ENCODE measurements around the gene HERC4. TPM values are rescaled to one million over a fixed set of nuclear protein-coding genes. Genes with fewer than 3 reads are reported as not detected.
A peak's percentile ranks its signal among the peaks of the same experiment; 100 is the strongest.

HERC4 gene
- total RNA-seq, 2 donors from 2014 or later = 53.8 to 60.1 TPM

DNA sequence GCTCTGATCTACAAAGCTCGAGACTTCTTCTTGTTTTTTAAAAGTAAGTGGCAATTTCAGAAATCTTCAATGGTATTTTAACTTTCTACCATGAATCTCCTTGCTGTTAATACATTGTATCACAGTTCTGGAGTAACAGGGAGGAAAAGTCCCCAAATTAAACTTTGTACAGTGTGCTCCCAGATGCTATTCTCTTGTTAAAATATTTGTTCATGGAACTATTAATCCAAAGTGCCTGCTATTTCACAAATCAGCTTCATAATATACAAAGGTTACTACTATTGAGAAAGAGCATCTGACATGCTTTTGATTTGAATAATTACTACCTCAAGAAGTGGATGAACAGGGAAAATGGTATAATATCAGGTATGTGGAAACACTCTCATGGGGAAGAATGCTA, 154.0 kb downstream of the HERC4 start:
- Histone ChIP-seq H3K27ac (ENCODE audit: low read depth, low read length) (no peak overlapping the region), H3K36me3 (ENCODE audit: control insufficient read depth, insufficient read depth, low read length) (peaks cover 55% of the 10 kb centered on the region), H3K27me3 (ENCODE audit: control insufficient read depth, insufficient read depth, low read length, poor library complexity, severe bottlenecking) (no peaks in the 10 kb centered on the region), H3K4me1 (ENCODE audit: control insufficient read depth, insufficient read depth, low read length) (no peaks in the 10 kb centered on the region), H3K9me3 (ENCODE audit: control insufficient read depth, low read length) (no peaks in the 10 kb centered on the region), H3K4me3 (ENCODE audit: low read length) (no peak overlapping the region), H3K9ac (ENCODE audit: extremely low read depth, low read length, poor library complexity, severe bottlenecking) (no peak overlapping the region)
- peaks cover 23% of the 10 kb centered on the region for H3K36me3 Mint-ChIP-seq (ENCODE audit: low read depth)
- no peak overlapping the region for H3K4me3 Mint-ChIP-seq
- H3K27me3 Mint-ChIP-seq (ENCODE audit: insufficient read depth) = no peaks in the 10 kb centered on the region
- H3K9me3 Mint-ChIP-seq = no peaks in the 10 kb centered on the region
- no peaks in the 10 kb centered on the region for H3K4me1 Mint-ChIP-seq
- no peak for TF ChIP-seq CTCF (conservative IDR thresholded peaks at IDR 0.05)
- DNase-seq = no peak
- 83% methylated on average over 1 of the region's 1 CpG; no CpG with 5 or more reads in 1 of the 2 experiments for WGBS, 2 experiments (ENCODE audit: insufficient coverage in 1 of 2, insufficient read length in 1 of 2)
- H3K27ac Mint-ChIP-seq = no peak overlapping the region

GRCh38 chr10:67917679-67918078, 157.4 kb downstream of the HERC4 start:
- no peak overlapping the region for H3K4me3 Mint-ChIP-seq
- H3K36me3 Mint-ChIP-seq (ENCODE audit: low read depth) = peaks cover 45% of the 10 kb centered on the region

GRCh38 chr10:67917169-67917568, 157.9 kb downstream of the HERC4 start:
- Mint-ChIP-seq H3K36me3 (ENCODE audit: low read depth) (peaks cover 49% of the 10 kb centered on the region), H3K27ac (peak overlapping the region; percentile 4), H3K4me1 (no peaks in the 10 kb centered on the region), H3K9me3 (no peaks in the 10 kb centered on the region), H3K27me3 (ENCODE audit: insufficient read depth) (no peaks in the 10 kb centered on the region), H3K4me3 (no peak overlapping the region)
- TF ChIP-seq CTCF (conservative IDR thresholded peaks at IDR 0.05) = no peak
- Histone ChIP-seq H3K4me1 (ENCODE audit: control insufficient read depth, insufficient read depth, low read length) (no peaks in the 10 kb centered on the region), H3K27ac (ENCODE audit: low read depth, low read length) (no peak overlapping the region), H3K9me3 (ENCODE audit: control insufficient read depth, low read length) (no peaks in the 10 kb centered on the region), H3K27me3 (ENCODE audit: control insufficient read depth, insufficient read depth, low read length, poor library complexity, severe bottlenecking) (no peaks in the 10 kb centered on the region), H3K4me3 (ENCODE audit: low read length) (no peak overlapping the region), H3K9ac (ENCODE audit: extremely low read depth, low read length, poor library complexity, severe bottlenecking) (no peak overlapping the region), H3K36me3 (ENCODE audit: control insufficient read depth, insufficient read depth, low read length) (peaks cover 73% of the 10 kb centered on the region)
- DNase-seq = no peak
- WGBS, 2 experiments (ENCODE audit: insufficient coverage in 1 of 2, insufficient read length in 1 of 2) = 89 to 94% methylated on average over 2 of the region's 2 CpGs

More at GRCh38 chr10:67917679-67918078, 157.4 kb downstream of the HERC4 start:
- no peaks in the 10 kb centered on the region for H3K4me1 Mint-ChIP-seq
- H3K27ac ChIP-seq (ENCODE audit: low read depth, low read length) = no peak overlapping the region
- no peak for DNase-seq
- H3K36me3 ChIP-seq (ENCODE audit: control insufficient read depth, insufficient read depth, low read length) = peaks cover 72% of the 10 kb centered on the region
- no peak for TF ChIP-seq CTCF (conservative IDR thresholded peaks at IDR 0.05)
- WGBS, 2 experiments (ENCODE audit: insufficient coverage in 1 of 2, insufficient read length in 1 of 2) = 100% methylated on average over 1 of the region's 1 CpG; no CpG with 5 or more reads in 1 of the 2 experiments
- no peaks in the 10 kb centered on the region for H3K4me1 ChIP-seq (ENCODE audit: control insufficient read depth, insufficient read depth, low read length)
- no peaks in the 10 kb centered on the region for H3K9me3 ChIP-seq (ENCODE audit: control insufficient read depth, low read length)
- H3K9ac ChIP-seq (ENCODE audit: extremely low read depth, low read length, poor library complexity, severe bottlenecking) = no peak overlapping the region
- H3K27me3 ChIP-seq (ENCODE audit: control insufficient read depth, insufficient read depth, low read length, poor library complexity, severe bottlenecking) = no peaks in the 10 kb centered on the region
- H3K4me3 ChIP-seq (ENCODE audit: low read length) = no peak overlapping the region
- H3K9me3 Mint-ChIP-seq = no peaks in the 10 kb centered on the region
- H3K27me3 Mint-ChIP-seq (ENCODE audit: insufficient read depth) = no peaks in the 10 kb centered on the region
- H3K27ac Mint-ChIP-seq = no peak overlapping the region
